ENCODE data around the gene SLC46A1.
A peak's percentile ranks its signal among the peaks of the same experiment; 100 is the strongest.

The SLC46A1 gene

DNA sequence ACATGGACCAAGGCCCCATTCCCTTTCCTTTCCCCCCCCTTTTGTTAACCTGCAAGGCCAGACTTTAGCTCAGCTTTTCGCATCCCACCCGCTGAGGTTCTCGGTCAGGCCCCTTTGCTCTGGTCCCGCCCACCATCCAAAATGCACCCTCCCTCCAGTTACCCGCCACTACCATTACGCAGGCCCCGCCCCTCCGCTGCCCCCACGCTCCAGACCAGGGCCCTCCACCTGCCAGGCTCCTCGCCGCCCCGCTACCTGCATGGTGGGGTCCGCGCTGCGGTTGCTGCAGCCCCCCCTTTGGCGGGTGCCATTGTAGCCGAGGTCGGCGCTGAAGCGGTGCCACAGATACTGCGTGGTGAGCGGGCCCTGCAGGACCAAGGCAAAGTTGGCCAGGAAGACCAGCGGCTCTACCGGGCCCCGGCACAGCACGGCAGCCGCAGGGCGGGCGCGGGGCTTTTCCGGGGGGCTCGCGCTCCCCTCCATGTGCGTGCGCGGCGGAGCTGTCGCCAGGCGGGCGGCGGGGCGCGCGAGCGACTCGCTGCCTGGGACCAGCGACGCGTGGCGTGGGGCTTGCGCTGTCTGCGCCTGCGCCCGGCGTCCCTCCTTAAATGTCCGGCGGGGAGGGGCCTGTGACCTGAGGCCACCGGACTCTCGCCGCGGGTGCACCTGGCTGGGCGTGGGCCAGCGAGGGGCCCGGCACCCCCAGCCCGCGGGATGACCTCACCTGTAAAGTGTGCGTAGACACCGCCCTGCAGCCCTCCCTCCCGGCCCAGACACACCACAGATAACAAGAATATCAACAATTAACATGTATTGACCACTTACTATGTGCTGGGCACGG lies at the start of gene SLC46A1:
Gene SLC46A1 (minus strand): TSS at position 581 of the 841 bp plus-strand sequence. CDS start 98 bp downstream, at position 483.
- peak within 1 kb of the TSS; percentile 42 for H3K4me3 ChIP-seq (IDR thresholded peaks at IDR 0.05; ENCODE audit: insufficient read depth, low read depth, low read length)
- no peaks in the 10 kb centered on the region for H3K36me3 ChIP-seq (ENCODE audit: insufficient read depth)
- H3K4me1 ChIP-seq (ENCODE audit: low read depth, poor library complexity, severe bottlenecking) = no peaks in the 10 kb centered on the region
- H3K27ac ChIP-seq = no peak within 1 kb of the TSS
- H2AFZ ChIP-seq (ENCODE audit: low read depth) = peak within 1 kb of the TSS; percentile 92
- H3K79me2 ChIP-seq (ENCODE audit: insufficient read depth, low read depth) = no peaks in the 10 kb centered on the region
- TF ChIP-seq, protein P1, sequence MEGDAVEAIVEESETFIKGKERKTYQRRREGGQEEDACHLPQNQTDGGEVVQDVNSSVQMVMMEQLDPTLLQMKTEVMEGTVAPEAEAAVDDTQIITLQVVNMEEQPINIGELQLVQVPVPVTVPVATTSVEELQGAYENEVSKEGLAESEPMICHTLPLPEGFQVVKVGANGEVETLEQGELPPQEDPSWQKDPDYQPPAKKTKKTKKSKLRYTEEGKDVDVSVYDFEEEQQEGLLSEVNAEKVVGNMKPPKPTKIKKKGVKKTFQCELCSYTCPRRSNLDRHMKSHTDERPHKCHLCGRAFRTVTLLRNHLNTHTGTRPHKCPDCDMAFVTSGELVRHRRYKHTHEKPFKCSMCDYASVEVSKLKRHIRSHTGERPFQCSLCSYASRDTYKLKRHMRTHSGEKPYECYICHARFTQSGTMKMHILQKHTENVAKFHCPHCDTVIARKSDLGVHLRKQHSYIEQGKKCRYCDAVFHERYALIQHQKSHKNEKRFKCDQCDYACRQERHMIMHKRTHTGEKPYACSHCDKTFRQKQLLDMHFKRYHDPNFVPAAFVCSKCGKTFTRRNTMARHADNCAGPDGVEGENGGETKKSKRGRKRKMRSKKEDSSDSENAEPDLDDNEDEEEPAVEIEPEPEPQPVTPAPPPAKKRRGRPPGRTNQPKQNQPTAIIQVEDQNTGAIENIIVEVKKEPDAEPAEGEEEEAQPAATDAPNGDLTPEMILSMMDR (conservative IDR thresholded peaks at IDR 0.05; ENCODE audit: low read depth, low read length) = no peak
- H3K9ac ChIP-seq = peak within 1 kb of the TSS; percentile 84
- H3K4me2 ChIP-seq = peak within 1 kb of the TSS; percentile 58
- no peaks in the 10 kb centered on the region for H4K20me1 ChIP-seq (ENCODE audit: insufficient read depth)
- H3K27me3 ChIP-seq (ENCODE audit: insufficient read depth, low read depth) = no peaks in the 10 kb centered on the region

DNA sequence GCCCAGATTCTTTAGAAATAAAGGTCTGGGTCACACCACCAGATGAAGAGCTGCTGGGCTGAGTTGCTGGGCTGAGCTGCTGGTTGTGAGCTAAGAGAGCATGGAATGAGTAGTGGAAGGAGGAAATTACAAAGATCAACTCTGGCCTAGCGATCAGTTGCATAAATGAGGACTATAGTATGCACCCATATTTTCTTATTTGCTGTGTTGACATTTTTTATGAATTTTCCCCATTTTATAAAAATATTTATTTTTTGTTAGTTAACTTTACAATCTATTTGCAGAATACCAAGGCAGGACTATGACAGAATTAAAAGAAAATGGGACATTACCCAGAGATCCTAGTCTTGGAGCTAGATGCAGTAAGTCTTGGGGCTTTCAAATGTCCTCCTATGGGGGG lies 43.8 kb upstream of the SLC46A1 start:
- TF ChIP-seq, protein P1 (conservative IDR thresholded peaks at IDR 0.05; ENCODE audit: low read depth, low read length) = no peak
- H3K36me3 ChIP-seq (ENCODE audit: insufficient read depth) = no peaks in the 10 kb centered on the region
- H3K4me1 ChIP-seq (ENCODE audit: low read depth, poor library complexity, severe bottlenecking) = no peaks in the 10 kb centered on the region
- H4K20me1 ChIP-seq (ENCODE audit: insufficient read depth) = no peaks in the 10 kb centered on the region
- H3K4me3 ChIP-seq (IDR thresholded peaks at IDR 0.05; ENCODE audit: insufficient read depth, low read depth, low read length) = no peak overlapping the region
- no peak overlapping the region for H3K9ac ChIP-seq
- no peak overlapping the region for H3K4me2 ChIP-seq
- H3K79me2 ChIP-seq (ENCODE audit: insufficient read depth, low read depth) = no peaks in the 10 kb centered on the region
- no peak overlapping the region for H2AFZ ChIP-seq (ENCODE audit: low read depth)
- no peaks in the 10 kb centered on the region for H3K27me3 ChIP-seq (ENCODE audit: insufficient read depth, low read depth)
- H3K27ac ChIP-seq = no peak overlapping the region

- TF ChIP-seq, protein P1 (conservative IDR thresholded peaks at IDR 0.05; ENCODE audit: low read depth, low read length) = no peak
- Histone ChIP-seq H3K9ac (no peak overlapping the region), H3K27ac (no peak overlapping the region), H3K79me2 (ENCODE audit: insufficient read depth, low read depth) (no peaks in the 10 kb centered on the region), H3K27me3 (ENCODE audit: insufficient read depth, low read depth) (no peaks in the 10 kb centered on the region), H3K4me3 (IDR thresholded peaks at IDR 0.05; ENCODE audit: insufficient read depth, low read depth, low read length) (no peak overlapping the region), H3K36me3 (ENCODE audit: insufficient read depth) (no peaks in the 10 kb centered on the region), H3K4me1 (ENCODE audit: low read depth, poor library complexity, severe bottlenecking) (no peaks in the 10 kb centered on the region), H2AFZ (ENCODE audit: low read depth) (no peak overlapping the region), H4K20me1 (ENCODE audit: insufficient read depth) (no peaks in the 10 kb centered on the region), H3K4me2 (no peak overlapping the region)
Observed at GRCh38 chr17:28447396-28447760, 41.4 kb upstream of the SLC46A1 start.

DNA sequence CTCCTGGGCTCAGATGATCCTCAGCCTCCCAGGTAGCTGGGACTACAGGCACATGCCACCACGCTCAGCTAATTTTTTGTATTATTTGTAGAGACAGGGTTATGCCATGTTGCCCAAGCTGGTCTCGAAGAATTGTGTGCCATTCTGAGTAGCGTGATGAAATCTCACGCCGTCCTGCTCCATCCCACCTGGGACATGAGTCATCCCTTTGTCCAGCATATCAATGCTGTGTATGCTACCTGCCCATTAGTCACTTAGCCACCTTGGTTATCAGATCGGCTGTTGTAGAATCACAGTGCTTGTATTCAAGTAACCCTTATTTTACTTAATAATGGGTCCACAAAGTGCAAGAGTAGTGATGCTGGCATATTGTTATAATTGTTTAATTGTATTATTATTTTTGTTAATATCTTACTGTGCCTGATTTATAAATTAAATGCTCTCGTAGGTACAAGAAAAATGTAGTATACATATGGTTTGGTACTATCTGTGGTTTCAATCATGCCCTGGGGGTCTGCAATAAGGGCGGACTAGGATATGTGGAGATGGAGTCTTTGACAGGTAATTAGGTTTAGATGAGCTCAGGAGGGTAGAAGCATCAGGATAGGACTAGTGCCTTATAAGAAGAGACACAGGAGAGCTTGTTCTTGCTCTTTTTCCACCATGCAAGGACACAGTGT lies 40.8 kb upstream of the SLC46A1 start:
- Histone ChIP-seq H4K20me1 (ENCODE audit: insufficient read depth) (no peaks in the 10 kb centered on the region), H3K36me3 (ENCODE audit: insufficient read depth) (no peaks in the 10 kb centered on the region), H2AFZ (ENCODE audit: low read depth) (no peak overlapping the region), H3K27me3 (ENCODE audit: insufficient read depth, low read depth) (no peaks in the 10 kb centered on the region), H3K4me2 (no peak overlapping the region), H3K9ac (no peak overlapping the region), H3K4me3 (IDR thresholded peaks at IDR 0.05; ENCODE audit: insufficient read depth, low read depth, low read length) (no peak overlapping the region), H3K27ac (no peak overlapping the region), H3K4me1 (ENCODE audit: low read depth, poor library complexity, severe bottlenecking) (no peaks in the 10 kb centered on the region), H3K79me2 (ENCODE audit: insufficient read depth, low read depth) (no peaks in the 10 kb centered on the region)
- TF ChIP-seq, protein P1 (conservative IDR thresholded peaks at IDR 0.05; ENCODE audit: low read depth, low read length) = no peak

All from KMS-11 (cell line).